ENCODE results near the gene STK31. TPM values are rescaled to one million over a fixed set of nuclear protein-coding genes. Genes with fewer than 3 reads are reported as not detected.
"Not testable (repeated sequence)": the region's sequence is repeated elsewhere in the genome, so short reads cannot be mapped to it uniquely, and the experiment has no call there.

STK31 gene
- total and polyA plus RNA-seq, 10 donors, result 0.17 to 2.4 (median 0.63) TPM

- Histone ChIP-seq H3K4me1 (no peaks in the 10 kb centered on the region), H3K4me3 (no peak overlapping the region), H3K27ac (no peak overlapping the region), H3K27me3 (replicated peaks in 1 of 7) (no peaks in the 10 kb centered on the region), H3K36me3 (no peaks in the 10 kb centered on the region), H3K9me3 (peaks cover 0 to 18% (median 8%) of the 10 kb centered on the region in 8 donors)
- TF ChIP-seq POLR2AphosphoS5 (IDR thresholded peaks at IDR 0.05), result no peak
- no peak for TF ChIP-seq POLR2A (IDR thresholded peaks at IDR 0.05)
- TF ChIP-seq CTCF (IDR thresholded peaks at IDR 0.05 in 8 of 11, conservative IDR thresholded peaks at IDR 0.05 in 3 of 11), result no peak
- DNase-seq, result no peak
- intact Hi-C loops (cut with DNase I; ENCODE audit: low total_unique reads), result no loop called here
These were observed 45.9 kb upstream of the STK31 start for GRCh38 chr7:23664122-23664521.

- WGBS, 5 donors, result 76 to 92% (median 89%) methylated on average over 3 of the region's 3 CpGs
- intact Hi-C loops (cut with DNase I; ENCODE audit: low total_unique reads), result no loop called here
- no peak for DNase-seq
- no peak for TF ChIP-seq POLR2AphosphoS5 (IDR thresholded peaks at IDR 0.05)
- TF ChIP-seq CTCF (IDR thresholded peaks at IDR 0.05 in 8 of 11, conservative IDR thresholded peaks at IDR 0.05 in 3 of 11), result no peak
- TF ChIP-seq POLR2A (IDR thresholded peaks at IDR 0.05), result no peak
- Histone ChIP-seq H3K4me1 (no peaks in the 10 kb centered on the region), H3K4me3 (no peak overlapping the region), H3K36me3 (no peaks in the 10 kb centered on the region), H3K9me3 (peaks cover 0 to 5% (median 0%) of the 10 kb centered on the region in 8 donors), H3K27ac (no peak overlapping the region), H3K27me3 (replicated peaks in 1 of 7) (no peaks in the 10 kb centered on the region)
These were observed 38.0 kb upstream of the STK31 start for GRCh38 chr7:23672033-23672432.

- Histone ChIP-seq H3K36me3 (peaks cover 0 to 5% (median 0%) of the 10 kb centered on the region in 6 donors), H3K9me3 (peaks cover 0 to 5% (median 0%) of the 10 kb centered on the region in 8 donors), H3K27ac (peak within 1 kb of the TSS; percentile 6 to 87 (median 78)), H3K4me3 (peak within 1 kb of the TSS; percentile 74 to 92 (median 85)), H3K4me1 (peaks cover 3 to 22% (median 13%) of the 10 kb centered on the region in 6 donors), H3K27me3 (replicated peaks in 1 of 7) (no peaks in the 10 kb centered on the region)
- 0 to 1% (median 0%) methylated on average over 42 to 53 of the region's 53 CpGs for WGBS, 5 donors
- intact Hi-C loops (cut with DNase I; ENCODE audit: low total_unique reads), result no loop called here
- peak; percentile 48 to 90 (median 80) for TF ChIP-seq CTCF (IDR thresholded peaks at IDR 0.05 in 8 of 11, conservative IDR thresholded peaks at IDR 0.05 in 3 of 11)
- TF ChIP-seq POLR2AphosphoS5 (IDR thresholded peaks at IDR 0.05), result peak; percentile 43 to 75 (median 71)
- TF ChIP-seq POLR2A (IDR thresholded peaks at IDR 0.05), result no peak
- DNase-seq, result peak; percentile 96
These were observed 30.1 kb upstream of the STK31 start, which contains the start of gene FAM221A for GRCh38 chr7:23679898-23680413. Gene FAM221A (plus strand): TSS chr7:23680199. CDS start chr7:23680219, 20 bp downstream.

- Histone ChIP-seq H3K36me3 (peaks cover 0 to 7% (median 0%) of the 10 kb centered on the region in 6 donors), H3K4me3 (peak overlapping the region; percentile 74 to 92 (median 85)), H3K27ac (peak overlapping the region; percentile 6 to 87 (median 78)), H3K4me1 (peaks cover 3 to 22% (median 13%) of the 10 kb centered on the region in 6 donors), H3K27me3 (replicated peaks in 1 of 7) (no peaks in the 10 kb centered on the region), H3K9me3 (no peaks in the 10 kb centered on the region)
- WGBS, 5 donors, result 9 to 15% (median 11%) methylated on average over 28 to 42 of the region's 42 CpGs
- TF ChIP-seq CTCF (IDR thresholded peaks at IDR 0.05 in 8 of 11, conservative IDR thresholded peaks at IDR 0.05 in 3 of 11), result no peak
- TF ChIP-seq POLR2AphosphoS5 (IDR thresholded peaks at IDR 0.05), result peak; percentile 15 to 73 (median 67)
- DNase-seq, result peak; percentile 87
- intact Hi-C loops (cut with DNase I; ENCODE audit: low total_unique reads), result no loop called here
These were observed 29.3 kb upstream of the STK31 start for GRCh38 chr7:23680414-23681405.

GRCh38 chr7:23684041-23684440 lies 26.0 kb upstream of the STK31 start:
- Histone ChIP-seq H3K4me1 (peaks cover 3 to 22% (median 13%) of the 10 kb centered on the region in 6 donors), H3K36me3 (peaks cover 0 to 35% (median 0%) of the 10 kb centered on the region in 6 donors)
- DNase-seq; H3K27me3 ChIP-seq (replicated peaks in 1 of 7); H3K9me3 ChIP-seq; H3K4me3 ChIP-seq; intact Hi-C loops (cut with DNase I; ENCODE audit: low total_unique reads); H3K27ac ChIP-seq: not testable (repeated sequence)
- 76 to 91% (median 86%) methylated on average over 6 of the region's 6 CpGs for WGBS, 5 donors

Data from spleen (tissue), 11 donors.